ENCODE results near the gene SLC28A1.

GRCh38 chr15:84836844-84837243 lies 47.6 kb upstream of the SLC28A1 start:
- TF ChIP-seq CTCF (IDR thresholded peaks at IDR 0.05) (no peak), POLR2A (IDR thresholded peaks at IDR 0.05) (no peak), EP300 (IDR thresholded peaks at IDR 0.05) (no peak)
